ENCODE data around the gene EFCAB13.

EFCAB13 gene

DNA sequence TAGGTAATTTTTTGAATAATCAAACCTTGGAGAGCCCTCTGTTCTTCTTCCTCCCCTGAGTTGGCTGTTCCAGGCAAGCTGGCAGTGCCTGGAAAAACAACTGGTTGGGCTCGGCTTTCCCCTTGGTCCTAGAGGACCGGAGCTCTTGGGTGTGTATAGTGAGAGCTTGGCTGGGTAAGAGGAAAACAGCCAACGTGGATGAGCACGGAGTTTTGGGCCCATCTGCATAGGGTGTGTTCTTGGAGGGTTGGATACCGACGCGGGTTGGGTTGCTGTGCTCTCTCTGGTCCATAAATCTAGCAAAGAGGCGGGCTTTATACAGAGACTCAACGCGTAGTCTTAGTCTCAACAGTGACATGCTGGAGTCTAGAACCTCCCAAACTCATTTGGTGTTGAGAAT lies 46.9 kb upstream of the EFCAB13 start:
- Histone ChIP-seq H3K27me3 (ENCODE audit: control insufficient read depth, insufficient read depth, low read length) (no peaks in the 10 kb centered on the region), H3K27ac (peak overlapping the region; percentile 94), H3K9me3 (ENCODE audit: control insufficient read depth, low read length) (no peaks in the 10 kb centered on the region), H3K79me2 (no peaks in the 10 kb centered on the region), H3K4me1 (peaks cover 75% of the 10 kb centered on the region), H3K9ac (no peak overlapping the region), H2AFZ (peak overlapping the region; percentile 78), H3K36me3 (ENCODE audit: control insufficient read depth, insufficient read depth, low read length) (no peaks in the 10 kb centered on the region), H3K4me3 (ENCODE audit: low read depth, low read length) (peak overlapping the region; percentile 18), H3K4me2 (ENCODE audit: low read length) (peak overlapping the region; percentile 54)
- TF ChIP-seq, protein P1, sequence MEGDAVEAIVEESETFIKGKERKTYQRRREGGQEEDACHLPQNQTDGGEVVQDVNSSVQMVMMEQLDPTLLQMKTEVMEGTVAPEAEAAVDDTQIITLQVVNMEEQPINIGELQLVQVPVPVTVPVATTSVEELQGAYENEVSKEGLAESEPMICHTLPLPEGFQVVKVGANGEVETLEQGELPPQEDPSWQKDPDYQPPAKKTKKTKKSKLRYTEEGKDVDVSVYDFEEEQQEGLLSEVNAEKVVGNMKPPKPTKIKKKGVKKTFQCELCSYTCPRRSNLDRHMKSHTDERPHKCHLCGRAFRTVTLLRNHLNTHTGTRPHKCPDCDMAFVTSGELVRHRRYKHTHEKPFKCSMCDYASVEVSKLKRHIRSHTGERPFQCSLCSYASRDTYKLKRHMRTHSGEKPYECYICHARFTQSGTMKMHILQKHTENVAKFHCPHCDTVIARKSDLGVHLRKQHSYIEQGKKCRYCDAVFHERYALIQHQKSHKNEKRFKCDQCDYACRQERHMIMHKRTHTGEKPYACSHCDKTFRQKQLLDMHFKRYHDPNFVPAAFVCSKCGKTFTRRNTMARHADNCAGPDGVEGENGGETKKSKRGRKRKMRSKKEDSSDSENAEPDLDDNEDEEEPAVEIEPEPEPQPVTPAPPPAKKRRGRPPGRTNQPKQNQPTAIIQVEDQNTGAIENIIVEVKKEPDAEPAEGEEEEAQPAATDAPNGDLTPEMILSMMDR (IDR thresholded peaks at IDR 0.05), result no peak

DNA sequence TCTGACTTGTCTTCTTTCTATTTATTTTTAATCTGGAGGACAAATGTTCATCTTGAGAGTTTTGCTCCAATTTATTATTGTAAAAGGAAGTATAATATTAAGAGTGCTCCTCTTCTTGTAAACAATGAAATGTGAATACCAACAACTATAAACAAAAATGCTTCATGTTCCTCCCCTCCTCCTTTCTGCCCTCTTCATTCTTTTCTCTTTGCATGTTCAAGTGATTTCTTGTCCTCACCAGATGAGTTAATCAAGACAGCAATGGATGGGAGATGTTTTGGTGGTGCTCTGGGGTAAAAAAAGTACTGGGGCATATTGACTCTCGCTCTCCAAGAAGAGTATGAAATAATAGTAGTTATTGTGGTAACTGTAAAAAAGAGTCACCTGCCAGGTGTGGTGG lies 45.8 kb upstream of the EFCAB13 start:
- Histone ChIP-seq H3K9ac (no peak overlapping the region), H3K27ac (peak overlapping the region; percentile 94), H3K4me3 (ENCODE audit: low read depth, low read length) (no peak overlapping the region), H3K4me2 (ENCODE audit: low read length) (no peak overlapping the region), H2AFZ (peak overlapping the region; percentile 2), H3K27me3 (ENCODE audit: control insufficient read depth, insufficient read depth, low read length) (no peaks in the 10 kb centered on the region), H3K79me2 (no peaks in the 10 kb centered on the region), H3K4me1 (peaks cover 74% of the 10 kb centered on the region), H3K9me3 (ENCODE audit: control insufficient read depth, low read length) (no peaks in the 10 kb centered on the region), H3K36me3 (ENCODE audit: control insufficient read depth, insufficient read depth, low read length) (no peaks in the 10 kb centered on the region)
- TF ChIP-seq, protein P1 (IDR thresholded peaks at IDR 0.05), result no peak

DNA sequence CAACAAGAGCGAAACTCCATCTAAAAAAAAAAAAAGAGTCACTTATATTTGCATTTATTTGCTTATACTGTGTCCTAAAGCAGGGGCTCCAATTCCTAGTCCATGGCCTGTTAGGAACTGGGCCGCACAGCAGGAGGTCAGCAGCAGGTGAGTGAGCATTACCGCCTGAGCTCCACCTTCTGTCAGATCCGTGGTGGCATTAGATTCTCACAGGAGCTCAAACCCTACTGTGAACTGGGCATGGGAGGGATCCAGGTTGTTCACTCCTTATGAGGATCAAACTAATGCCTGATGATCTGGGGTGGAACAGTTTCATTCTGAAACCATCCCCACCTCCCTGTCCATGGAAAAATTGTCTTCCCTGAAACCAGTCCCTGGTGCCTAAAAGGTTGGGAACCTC lies 45.2 kb upstream of the EFCAB13 start:
- Histone ChIP-seq H3K27ac (peak overlapping the region; percentile 94), H3K9ac (no peak overlapping the region), H3K27me3 (ENCODE audit: control insufficient read depth, insufficient read depth, low read length) (no peaks in the 10 kb centered on the region), H3K4me1 (peaks cover 68% of the 10 kb centered on the region), H3K4me3 (ENCODE audit: low read depth, low read length) (no peak overlapping the region), H3K4me2 (ENCODE audit: low read length) (peak overlapping the region; percentile 28), H3K36me3 (ENCODE audit: control insufficient read depth, insufficient read depth, low read length) (no peaks in the 10 kb centered on the region), H2AFZ (peak overlapping the region; percentile 26), H3K9me3 (ENCODE audit: control insufficient read depth, low read length) (no peaks in the 10 kb centered on the region), H3K79me2 (no peaks in the 10 kb centered on the region)
- TF ChIP-seq, protein P1 (IDR thresholded peaks at IDR 0.05), result no peak

DNA sequence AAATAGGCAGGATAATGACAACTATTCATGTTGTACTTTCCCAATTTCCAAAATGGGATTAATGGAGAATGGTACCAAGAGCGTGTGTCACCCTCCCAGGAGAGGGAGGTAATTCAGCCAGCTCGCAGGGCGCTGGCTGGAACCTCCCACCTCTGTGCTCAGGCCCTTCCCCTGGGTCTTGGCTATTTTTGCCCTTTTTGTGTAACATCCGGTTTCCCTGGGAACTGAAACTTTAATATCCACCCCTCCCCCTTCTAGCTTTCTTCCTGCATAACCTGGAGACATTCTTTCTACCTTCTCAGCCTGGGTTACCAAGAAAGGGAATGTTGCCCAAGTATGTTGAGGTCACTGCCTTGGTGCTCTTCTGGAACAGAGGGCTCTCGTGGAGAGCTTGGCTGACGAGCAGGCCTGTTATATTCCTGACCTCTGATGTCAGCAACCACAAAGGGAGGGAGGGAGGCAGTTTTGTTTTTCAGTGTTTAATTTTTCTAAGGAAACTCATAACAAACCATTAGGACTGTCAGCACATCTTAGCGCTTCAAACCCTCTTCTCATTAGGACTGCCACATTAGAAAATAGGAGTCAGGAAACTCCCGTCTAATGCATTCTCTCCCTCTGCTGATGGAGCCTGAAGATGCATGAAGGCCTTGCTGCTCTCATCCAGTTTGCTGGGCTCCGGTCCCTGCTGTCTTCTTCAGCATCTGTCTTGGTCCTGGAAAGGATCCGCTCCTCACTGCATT lies 44.5 kb upstream of the EFCAB13 start:
- Histone ChIP-seq H3K4me2 (ENCODE audit: low read length) (peak overlapping the region; percentile 28), H3K9me3 (ENCODE audit: control insufficient read depth, low read length) (no peaks in the 10 kb centered on the region), H3K4me1 (peaks cover 61% of the 10 kb centered on the region), H3K79me2 (no peaks in the 10 kb centered on the region), H3K27ac (peak overlapping the region; percentile 94), H3K4me3 (ENCODE audit: low read depth, low read length) (peak overlapping the region; percentile 6), H2AFZ (peak overlapping the region; percentile 68), H3K27me3 (ENCODE audit: control insufficient read depth, insufficient read depth, low read length) (no peaks in the 10 kb centered on the region), H3K9ac (peak overlapping the region; percentile 38), H3K36me3 (ENCODE audit: control insufficient read depth, insufficient read depth, low read length) (no peaks in the 10 kb centered on the region)
- TF ChIP-seq, protein P1 (IDR thresholded peaks at IDR 0.05), result no peak
